SK-N-SH treated with all-trans-retinoic acid at 6 μM for 48 hours (cell line): Measurements from ENCODE around the gene TTC34.

Source experiments
- BACH2 ChIP-seq: fragments of 250-450 bp; sonication (Bioruptor Pico); IDR thresholded peaks from 2 replicates; pipeline ENCODE4 v1.9.0; 2021; ENCODE audit warnings: mild to moderate bottlenecking, borderline replicate concordance
- CREB5 ChIP-seq: fragments of 250-450 bp; sonication (Bioruptor Pico); IDR thresholded peaks from 2 replicates; pipeline ENCODE4 v1.5.1; 2020; ENCODE audit warnings: low read depth, mild to moderate bottlenecking, moderate library complexity
- PATZ1 ChIP-seq: fragments of 250-450 bp; sonication (Bioruptor Pico); IDR thresholded peaks from 2 replicates; pipeline ENCODE4 v1.8.0; 2020; ENCODE audit warnings: mild to moderate bottlenecking, moderate library complexity, borderline replicate concordance
- PPARA ChIP-seq: fragments of 250-450 bp; sonication (Bioruptor Pico); IDR thresholded peaks from 2 replicates; pipeline ENCODE4 v1.5.0; 2020; ENCODE audit warnings: mild to moderate bottlenecking, borderline replicate concordance
- RARB ChIP-seq: fragments of 250-450 bp; sonication (Bioruptor Pico); IDR thresholded peaks from 2 replicates; pipeline ENCODE4 v1.8.0; 2021; ENCODE audit warnings: mild to moderate bottlenecking, moderate library complexity
- TCF4 ChIP-seq: fragments of 250-450 bp; sonication (Bioruptor Pico); IDR thresholded peaks from 2 replicates; pipeline ENCODE4 v1.8.0; 2021; ENCODE audit warnings: mild to moderate bottlenecking, moderate library complexity, borderline replicate concordance
- TOX ChIP-seq: fragments of 250-450 bp; sonication (Bioruptor Pico); IDR thresholded peaks from 2 replicates; pipeline ENCODE4 v1.8.0; 2021; ENCODE audit warnings: mild to moderate bottlenecking, moderate library complexity, borderline replicate concordance
- TSHZ2 ChIP-seq: fragments of 250-450 bp; sonication (Bioruptor Pico); IDR thresholded peaks from 2 replicates; pipeline ENCODE4 v1.5.0; 2020; ENCODE audit warnings: mild to moderate bottlenecking, moderate library complexity
- ZC3H10 ChIP-seq: fragments of 250-450 bp; sonication (Bioruptor Pico); IDR thresholded peaks from 2 replicates; pipeline ENCODE4 v1.5.1; 2021; ENCODE audit warnings: mild to moderate bottlenecking, moderate library complexity
- ZFP3 ChIP-seq: fragments of 250-450 bp; sonication (Bioruptor Pico); IDR thresholded peaks from 2 replicates; pipeline ENCODE4 v1.5.0; 2020; ENCODE audit warnings: mild to moderate bottlenecking, moderate library complexity
- ZFP30 ChIP-seq: fragments of 450-650 bp; formaldehyde crosslinking; IDR thresholded peaks from 2 replicates; pipeline ENCODE4 v1.5.0; 2022; ENCODE audit warnings: mild to moderate bottlenecking, moderate library complexity

- TF ChIP-seq CREB5 (CRISPR knock-in tag) (no peak), RARB (no peak), TCF4 (no peak), PPARA (CRISPR knock-in tag) (no peak), BACH2 (CRISPR knock-in tag) (no peak), ZFP30 (CRISPR knock-in tag) (no peak), TSHZ2 (CRISPR knock-in tag) (no peak), ZC3H10 (CRISPR knock-in tag) (no peak), TOX (CRISPR knock-in tag) (no peak), PATZ1 (no peak), ZFP3 (CRISPR knock-in tag) (no peak)
These were observed 5.5 kb upstream of the TTC34 start for GRCh38 chr1:2807036-2807435.
